Stimulated activated CD4-positive, alpha-beta T cell treated with anti-CD3 and anti-CD28 coated beads, Interleukin-2, amount 100 ng/mL, for 24 hours (primary cell): ENCODE results near the gene NKX2-8.
"Not testable (repeated sequence)": the region's sequence is repeated elsewhere in the genome, so short reads cannot be mapped to it uniquely, and the experiment has no call there.

ENCODE experiments used
- DNase-seq, 2 donors: peaks; one replicate each; pipeline ENCODE4 v3.0.0-alpha.2; 2020

Gene NKX2-8

DNA sequence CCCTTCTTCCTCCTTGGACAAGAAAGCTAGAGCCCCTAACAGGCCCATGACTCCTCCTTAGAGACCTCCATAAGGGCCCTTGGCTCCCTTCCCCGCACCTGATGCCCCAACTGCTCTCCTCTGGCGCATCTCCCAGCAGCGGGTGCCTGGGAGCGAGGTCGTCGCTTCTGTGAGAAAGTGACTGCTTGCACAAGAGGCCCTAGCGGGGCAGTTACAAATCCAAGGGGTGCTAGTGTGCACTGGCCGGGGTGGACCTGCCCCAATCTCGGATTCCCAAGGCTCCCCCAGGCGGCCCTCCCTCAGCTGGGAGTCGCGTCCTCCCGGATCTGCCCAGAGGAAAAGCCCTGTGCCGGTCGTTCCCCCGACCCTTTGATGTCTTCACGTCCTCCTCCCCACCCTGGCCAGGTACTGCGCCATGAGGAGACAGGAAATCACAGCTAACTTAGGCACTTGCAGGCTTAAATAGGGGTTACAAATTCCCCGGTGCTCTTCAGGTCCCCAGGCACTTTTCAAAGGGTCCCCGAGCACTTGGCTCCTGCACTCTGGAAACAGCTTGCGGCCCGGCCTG is 2.8 kb downstream of the NKX2-8 start:
- no peak for DNase-seq

DNA sequence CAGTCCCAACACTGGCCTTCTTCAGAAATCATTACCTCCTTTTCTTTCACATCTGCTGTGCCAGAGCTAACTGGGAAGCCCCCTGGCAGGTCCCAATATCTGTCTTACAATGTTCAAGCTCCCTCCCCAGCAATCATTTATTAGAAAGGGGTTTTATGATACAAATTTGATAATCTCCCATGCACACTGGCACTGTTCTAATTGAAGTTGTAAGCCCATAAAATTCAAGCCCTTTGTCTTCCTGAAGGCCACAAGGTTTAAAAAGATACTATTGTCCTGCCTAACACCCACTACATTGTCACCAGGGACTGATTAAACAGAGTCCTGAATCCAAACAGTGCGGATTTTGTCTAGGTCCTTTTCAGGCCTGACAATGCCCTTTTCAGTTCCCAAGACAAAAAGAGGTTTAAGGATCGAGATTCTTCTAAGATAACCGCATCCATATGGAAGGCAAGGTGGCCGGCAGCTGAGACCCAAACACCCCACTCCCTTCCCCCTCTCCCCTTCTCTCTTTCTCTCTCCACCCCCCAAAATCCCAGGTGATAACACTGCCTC is 3.3 kb downstream of the NKX2-8 start:
- no peak for DNase-seq

DNA sequence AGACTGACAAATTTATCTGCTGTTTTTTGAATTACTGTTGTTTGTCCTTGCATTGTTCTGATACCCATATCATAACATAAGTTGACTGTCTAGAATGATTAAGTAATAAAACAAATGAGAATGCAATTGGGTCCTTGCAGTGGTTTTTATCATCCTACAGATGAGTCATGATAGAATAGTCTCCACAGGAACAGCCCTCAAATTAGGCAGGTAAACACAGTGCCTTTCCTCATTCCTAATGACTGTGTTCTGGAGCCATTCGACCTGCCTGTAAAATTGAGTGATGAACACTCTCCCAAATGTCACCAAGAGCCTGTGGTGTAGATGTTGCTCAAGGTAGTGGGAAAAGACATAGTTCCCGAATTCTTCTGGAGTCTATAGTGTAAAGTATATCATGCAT is 12.3 kb downstream of the NKX2-8 start:
- no peak for DNase-seq

DNA sequence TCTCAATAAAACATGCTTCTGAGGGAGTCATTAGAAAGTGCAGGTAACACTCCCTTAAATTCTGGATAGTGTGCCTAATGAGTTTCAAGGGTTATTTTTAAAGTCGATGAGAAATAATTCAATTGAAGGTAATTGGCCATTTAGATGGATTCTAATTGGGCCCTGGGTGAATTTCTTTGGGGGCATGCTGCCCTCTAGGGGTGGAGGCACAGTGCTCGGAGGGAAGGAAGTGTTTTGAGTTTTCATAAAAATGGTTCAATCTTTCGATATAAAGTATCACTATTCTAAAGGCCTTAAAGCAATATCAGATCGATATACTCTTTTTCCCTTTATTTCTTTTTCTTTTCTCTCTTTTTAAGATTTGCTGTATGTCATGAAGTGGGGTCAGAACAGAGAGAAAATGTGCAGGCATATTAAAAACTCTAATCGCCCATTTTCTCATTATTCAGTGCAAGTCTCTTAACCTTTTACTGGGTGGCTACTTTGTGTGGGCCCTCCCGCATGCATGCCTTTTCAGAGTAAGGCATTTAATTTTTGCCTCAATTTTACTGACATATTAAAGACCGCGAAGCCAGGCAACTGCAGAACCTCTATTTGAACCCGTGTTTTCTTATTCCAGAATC is 25.5 kb downstream of the NKX2-8 start:
- peak; percentile 38 to 56 for DNase-seq

DNA sequence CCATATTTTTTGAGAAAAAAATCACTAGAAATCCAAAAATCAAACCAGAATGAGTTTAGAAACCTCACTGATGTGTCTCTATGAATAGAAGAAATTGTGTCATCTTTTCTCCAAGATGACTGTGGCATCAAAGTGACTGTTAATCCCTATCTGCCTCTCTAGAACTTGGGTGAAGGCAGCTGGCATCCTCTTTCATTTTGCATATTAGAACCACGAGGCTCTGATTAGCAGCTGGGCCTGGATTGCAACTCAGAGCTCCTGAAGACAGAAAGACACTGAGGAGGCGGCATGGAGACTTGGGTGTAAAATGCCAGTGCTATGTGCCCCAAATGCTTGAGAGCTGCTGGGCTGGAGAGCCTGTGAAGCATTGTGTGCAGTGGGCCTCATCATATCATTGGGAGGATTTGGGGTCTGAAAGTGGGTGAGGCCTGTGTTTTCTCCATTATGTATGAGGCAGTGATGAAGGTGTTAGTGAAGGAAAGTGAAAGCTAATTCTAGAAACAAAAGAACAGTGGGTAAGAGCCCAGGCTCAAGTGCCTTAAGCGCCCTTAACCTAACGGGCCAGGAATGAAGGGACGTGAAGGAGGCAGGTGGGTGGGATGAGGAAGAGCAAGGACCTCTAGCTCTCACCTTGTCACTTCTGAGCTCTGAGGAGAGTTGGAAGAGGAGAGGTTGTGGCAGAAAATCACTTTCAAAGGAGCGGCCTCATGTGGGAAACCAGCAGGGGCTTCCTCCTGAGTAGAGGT is 26.2 kb downstream of the NKX2-8 start:
- no peak for DNase-seq

DNA sequence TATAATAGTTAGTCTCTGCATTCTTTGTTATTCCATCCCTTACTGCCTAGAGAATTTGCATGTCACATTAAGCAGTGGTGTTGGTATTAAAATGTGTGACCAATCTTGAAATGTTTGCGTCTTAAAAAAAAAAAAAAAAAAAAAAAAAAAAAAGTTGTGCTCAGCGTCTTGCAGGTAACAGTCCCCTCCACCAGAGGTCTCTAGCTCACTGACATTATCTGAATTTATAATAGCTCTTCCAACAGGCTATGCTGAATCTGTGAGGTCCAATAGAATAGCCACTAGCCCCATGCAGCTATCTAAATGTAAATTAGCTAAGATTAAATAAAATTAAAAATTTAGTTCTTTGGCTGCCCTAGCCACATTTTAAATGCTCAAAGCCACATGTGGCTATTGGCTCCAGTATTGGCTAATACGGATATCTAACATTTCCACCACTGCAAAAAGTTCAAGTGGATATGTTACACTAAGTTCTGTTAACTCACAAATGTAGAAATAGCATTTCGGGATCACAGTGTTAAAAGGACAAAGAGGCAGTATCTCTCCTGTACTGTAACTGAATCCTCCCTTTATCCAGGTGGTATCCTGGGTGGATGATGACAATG is 28.7 kb downstream of the NKX2-8 start:
- no peak for DNase-seq

DNA sequence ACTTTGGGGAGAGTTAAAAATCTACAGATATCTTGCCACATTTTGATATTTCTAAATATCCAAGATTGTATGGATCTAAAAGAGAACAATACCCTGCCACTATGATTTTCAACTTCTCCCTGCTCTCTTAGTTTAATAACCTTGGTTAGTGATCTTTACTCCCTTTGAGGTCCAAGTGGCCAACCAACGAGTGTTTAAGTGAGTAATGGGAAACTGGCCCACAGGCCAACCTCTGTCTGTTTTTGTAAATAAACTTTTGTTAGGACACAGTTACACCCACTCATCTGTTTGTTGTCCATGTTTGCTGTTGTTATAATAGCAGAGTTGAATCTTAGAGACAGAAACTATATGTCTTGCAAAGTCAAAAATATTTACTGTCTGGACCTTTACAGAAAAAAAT is 31.5 kb downstream of the NKX2-8 start:
- no peak for DNase-seq

DNA sequence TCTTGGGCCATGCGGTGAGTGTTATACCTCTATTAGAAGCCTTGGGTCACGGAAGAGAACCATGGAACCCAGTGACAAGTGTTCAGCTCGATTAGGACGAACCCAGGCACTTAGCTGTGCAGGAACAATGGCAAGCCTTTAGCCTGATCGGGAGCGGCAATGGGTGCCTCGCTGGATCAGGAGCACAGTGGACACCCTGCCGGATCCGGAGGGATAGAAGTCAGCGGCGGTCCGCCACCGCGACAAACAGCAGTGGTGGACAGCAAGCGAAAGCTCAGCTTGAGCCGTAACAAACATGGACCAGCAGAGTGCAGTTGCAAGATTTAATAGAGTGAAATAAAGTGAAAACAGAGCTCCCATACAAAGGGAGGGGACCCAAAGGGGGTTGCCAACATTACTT is 38.1 kb downstream of the NKX2-8 start:
- DNase-seq = not testable (repeated sequence)

DNA sequence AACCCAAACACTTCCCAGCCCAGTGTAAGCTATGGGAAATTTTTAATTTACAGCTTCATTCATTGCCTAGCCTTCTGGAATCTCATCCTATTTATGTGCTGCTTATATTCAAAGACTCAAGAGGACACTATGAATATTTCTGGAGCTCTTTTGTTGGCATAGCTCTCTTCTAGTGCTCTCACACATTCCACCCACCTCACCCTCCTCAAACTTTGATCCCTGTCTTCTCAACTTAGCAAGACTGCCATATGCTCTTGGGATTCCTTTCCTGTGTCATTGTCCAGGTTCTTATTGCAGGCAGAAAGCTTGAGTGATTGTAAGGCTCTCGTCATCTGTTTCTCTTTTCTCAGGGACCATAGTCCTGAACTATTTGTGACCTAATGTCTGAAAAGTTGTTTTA is 44.4 kb downstream of the NKX2-8 start:
- no peak for DNase-seq
